ENCODE results near the gene NUDT14.

The NUDT14 gene

GRCh38 chr14:105211758-105212089, 30.6 kb upstream of the NUDT14 start:
- no peaks in the 10 kb centered on the region for H3K4me1 ChIP-seq (ENCODE audit: control insufficient read depth, insufficient read depth, low read length)
- H3K27ac ChIP-seq (ENCODE audit: low read depth, low read length), result no peak overlapping the region

GRCh38 chr14:105211086-105211757, 30.1 kb upstream of the NUDT14 start:
- H3K36me3 ChIP-seq (ENCODE audit: control insufficient read depth, insufficient read depth, low read length), result no peaks in the 10 kb centered on the region
- H3K4me1 ChIP-seq (ENCODE audit: control insufficient read depth, insufficient read depth, low read length), result no peaks in the 10 kb centered on the region
- no peaks in the 10 kb centered on the region for H3K9me3 ChIP-seq (ENCODE audit: control insufficient read depth, insufficient read depth, low read length)

More at GRCh38 chr14:105211758-105212089, 30.6 kb upstream of the NUDT14 start:
- Histone ChIP-seq H3K9me3 (ENCODE audit: control insufficient read depth, insufficient read depth, low read length) (no peaks in the 10 kb centered on the region), H3K4me3 (ENCODE audit: low read depth, low read length) (no peak overlapping the region), H3K9ac (ENCODE audit: low read depth, low read length) (no peak overlapping the region), H3K36me3 (ENCODE audit: control insufficient read depth, insufficient read depth, low read length) (no peaks in the 10 kb centered on the region), H3K27me3 (ENCODE audit: control insufficient read depth, insufficient read depth, low read length) (no peaks in the 10 kb centered on the region)

GRCh38 chr14:105210266-105211025, 29.3 kb upstream of the NUDT14 start:
- no peaks in the 10 kb centered on the region for H3K9me3 ChIP-seq (ENCODE audit: control insufficient read depth, insufficient read depth, low read length)
- no peak overlapping the region for H3K4me3 ChIP-seq (ENCODE audit: low read depth, low read length)
- H3K27me3 ChIP-seq (ENCODE audit: control insufficient read depth, insufficient read depth, low read length), result no peaks in the 10 kb centered on the region
- no peak overlapping the region for H3K27ac ChIP-seq (ENCODE audit: low read depth, low read length)
- H3K36me3 ChIP-seq (ENCODE audit: control insufficient read depth, insufficient read depth, low read length), result no peaks in the 10 kb centered on the region
- no peak overlapping the region for H3K9ac ChIP-seq (ENCODE audit: low read depth, low read length)
- H3K4me1 ChIP-seq (ENCODE audit: control insufficient read depth, insufficient read depth, low read length), result no peaks in the 10 kb centered on the region

More at GRCh38 chr14:105211086-105211757, 30.1 kb upstream of the NUDT14 start:
- Histone ChIP-seq H3K9ac (ENCODE audit: low read depth, low read length) (no peak overlapping the region), H3K27me3 (ENCODE audit: control insufficient read depth, insufficient read depth, low read length) (no peaks in the 10 kb centered on the region), H3K27ac (ENCODE audit: low read depth, low read length) (no peak overlapping the region), H3K4me3 (ENCODE audit: low read depth, low read length) (no peak overlapping the region)

GRCh38 chr14:105209646-105210045, 28.5 kb upstream of the NUDT14 start:
- Histone ChIP-seq H3K4me3 (ENCODE audit: low read depth, low read length) (no peak overlapping the region), H3K9me3 (ENCODE audit: control insufficient read depth, insufficient read depth, low read length) (no peaks in the 10 kb centered on the region), H3K27me3 (ENCODE audit: control insufficient read depth, insufficient read depth, low read length) (no peaks in the 10 kb centered on the region), H3K27ac (ENCODE audit: low read depth, low read length) (no peak overlapping the region), H3K36me3 (ENCODE audit: control insufficient read depth, insufficient read depth, low read length) (no peaks in the 10 kb centered on the region), H3K4me1 (ENCODE audit: control insufficient read depth, insufficient read depth, low read length) (no peaks in the 10 kb centered on the region), H3K9ac (ENCODE audit: low read depth, low read length) (no peak overlapping the region)

GRCh38 chr14:105209091-105209490, 28.0 kb upstream of the NUDT14 start:
- Histone ChIP-seq H3K27me3 (ENCODE audit: control insufficient read depth, insufficient read depth, low read length) (no peaks in the 10 kb centered on the region), H3K27ac (ENCODE audit: low read depth, low read length) (no peak overlapping the region), H3K4me1 (ENCODE audit: control insufficient read depth, insufficient read depth, low read length) (no peaks in the 10 kb centered on the region), H3K36me3 (ENCODE audit: control insufficient read depth, insufficient read depth, low read length) (no peaks in the 10 kb centered on the region), H3K9me3 (ENCODE audit: control insufficient read depth, insufficient read depth, low read length) (no peaks in the 10 kb centered on the region), H3K9ac (ENCODE audit: low read depth, low read length) (no peak overlapping the region), H3K4me3 (ENCODE audit: low read depth, low read length) (no peak overlapping the region)

GRCh38 chr14:105208738-105209075, 27.6 kb upstream of the NUDT14 start:
- no peak overlapping the region for H3K9ac ChIP-seq (ENCODE audit: low read depth, low read length)

GRCh38 chr14:105207996-105208737, 27.1 kb upstream of the NUDT14 start:
- no peak overlapping the region for H3K9ac ChIP-seq (ENCODE audit: low read depth, low read length)
- no peaks in the 10 kb centered on the region for H3K4me1 ChIP-seq (ENCODE audit: control insufficient read depth, insufficient read depth, low read length)
- no peak overlapping the region for H3K4me3 ChIP-seq (ENCODE audit: low read depth, low read length)
- H3K27ac ChIP-seq (ENCODE audit: low read depth, low read length), result no peak overlapping the region
- no peaks in the 10 kb centered on the region for H3K27me3 ChIP-seq (ENCODE audit: control insufficient read depth, insufficient read depth, low read length)
- H3K9me3 ChIP-seq (ENCODE audit: control insufficient read depth, insufficient read depth, low read length), result no peaks in the 10 kb centered on the region
- no peaks in the 10 kb centered on the region for H3K36me3 ChIP-seq (ENCODE audit: control insufficient read depth, insufficient read depth, low read length)

More at GRCh38 chr14:105208738-105209075, 27.6 kb upstream of the NUDT14 start:
- H3K36me3 ChIP-seq (ENCODE audit: control insufficient read depth, insufficient read depth, low read length), result no peaks in the 10 kb centered on the region
- H3K4me3 ChIP-seq (ENCODE audit: low read depth, low read length), result no peak overlapping the region
- H3K27ac ChIP-seq (ENCODE audit: low read depth, low read length), result no peak overlapping the region
- no peaks in the 10 kb centered on the region for H3K9me3 ChIP-seq (ENCODE audit: control insufficient read depth, insufficient read depth, low read length)
- no peaks in the 10 kb centered on the region for H3K27me3 ChIP-seq (ENCODE audit: control insufficient read depth, insufficient read depth, low read length)
- H3K4me1 ChIP-seq (ENCODE audit: control insufficient read depth, insufficient read depth, low read length), result no peaks in the 10 kb centered on the region

GRCh38 chr14:105207460-105207901, 26.4 kb upstream of the NUDT14 start:
- Histone ChIP-seq H3K4me1 (ENCODE audit: control insufficient read depth, insufficient read depth, low read length) (no peaks in the 10 kb centered on the region), H3K36me3 (ENCODE audit: control insufficient read depth, insufficient read depth, low read length) (no peaks in the 10 kb centered on the region)

GRCh38 chr14:105206873-105207272, 25.8 kb upstream of the NUDT14 start:
- H3K4me3 ChIP-seq (ENCODE audit: low read depth, low read length), result no peak overlapping the region
- H3K9ac ChIP-seq (ENCODE audit: low read depth, low read length), result no peak overlapping the region
- no peaks in the 10 kb centered on the region for H3K27me3 ChIP-seq (ENCODE audit: control insufficient read depth, insufficient read depth, low read length)
- no peaks in the 10 kb centered on the region for H3K9me3 ChIP-seq (ENCODE audit: control insufficient read depth, insufficient read depth, low read length)
- no peak overlapping the region for H3K27ac ChIP-seq (ENCODE audit: low read depth, low read length)
- H3K4me1 ChIP-seq (ENCODE audit: control insufficient read depth, insufficient read depth, low read length), result no peaks in the 10 kb centered on the region
- H3K36me3 ChIP-seq (ENCODE audit: control insufficient read depth, insufficient read depth, low read length), result no peaks in the 10 kb centered on the region

More at GRCh38 chr14:105207460-105207901, 26.4 kb upstream of the NUDT14 start:
- no peaks in the 10 kb centered on the region for H3K27me3 ChIP-seq (ENCODE audit: control insufficient read depth, insufficient read depth, low read length)
- H3K27ac ChIP-seq (ENCODE audit: low read depth, low read length), result no peak overlapping the region
- H3K9ac ChIP-seq (ENCODE audit: low read depth, low read length), result no peak overlapping the region
- no peak overlapping the region for H3K4me3 ChIP-seq (ENCODE audit: low read depth, low read length)
- no peaks in the 10 kb centered on the region for H3K9me3 ChIP-seq (ENCODE audit: control insufficient read depth, insufficient read depth, low read length)

GRCh38 chr14:105205673-105206208, 24.6 kb upstream of the NUDT14 start:
- H3K4me3 ChIP-seq (ENCODE audit: low read depth, low read length), result no peak overlapping the region
- no peaks in the 10 kb centered on the region for H3K4me1 ChIP-seq (ENCODE audit: control insufficient read depth, insufficient read depth, low read length)
- H3K9me3 ChIP-seq (ENCODE audit: control insufficient read depth, insufficient read depth, low read length), result no peaks in the 10 kb centered on the region
- H3K36me3 ChIP-seq (ENCODE audit: control insufficient read depth, insufficient read depth, low read length), result no peaks in the 10 kb centered on the region
- H3K27me3 ChIP-seq (ENCODE audit: control insufficient read depth, insufficient read depth, low read length), result no peaks in the 10 kb centered on the region; the same call in 1 of the 2 replicates
- H3K9ac ChIP-seq (ENCODE audit: low read depth, low read length), result no peak overlapping the region
- H3K27ac ChIP-seq (ENCODE audit: low read depth, low read length), result no peak overlapping the region

All from HUES48 (cell line).